ENCODE results near the gene MAPK8IP2. TPM values are rescaled to one million over a fixed set of nuclear protein-coding genes. Genes with fewer than 3 reads are reported as not detected.

The MAPK8IP2 gene
- total RNA-seq, 1 experiment from 2014 or later: 6.4 TPM

DNA sequence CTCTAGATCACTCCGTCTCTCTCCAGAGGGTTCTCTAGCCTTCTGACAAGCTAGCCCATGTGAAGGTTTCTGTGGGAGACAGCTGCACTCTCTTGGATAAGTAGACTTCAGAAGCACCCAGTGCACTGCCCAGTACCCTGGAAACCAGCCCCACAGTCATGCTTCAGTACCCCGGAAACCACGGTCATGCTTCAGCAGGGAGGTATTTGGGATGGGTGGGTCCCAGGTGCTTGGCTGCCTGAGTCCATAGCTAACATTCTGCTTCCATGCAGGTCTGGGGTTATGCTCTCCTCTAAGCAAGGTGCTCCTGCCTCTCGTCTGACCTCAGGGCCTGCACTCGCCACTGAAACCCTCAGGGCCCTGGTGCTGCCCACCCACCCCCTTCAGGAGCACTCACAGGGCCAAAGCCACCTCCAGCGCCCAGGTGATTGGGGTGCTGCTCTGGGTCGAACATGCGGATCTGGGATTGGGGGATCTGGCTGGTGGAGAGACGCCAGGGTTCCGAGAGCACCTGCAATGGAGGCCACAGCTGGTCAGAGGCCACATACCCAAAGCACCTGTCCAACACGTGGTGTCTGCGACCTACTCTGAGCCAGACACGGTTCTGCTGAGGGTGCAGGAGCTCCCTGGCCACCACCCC is 30.6 kb upstream of the MAPK8IP2 start:
- DNase-seq (ENCODE audit: low read depth, low spot score) (no peak), ATAC-seq (no peak)
- Histone ChIP-seq H3K4me1 (ENCODE audit: control insufficient read depth in 1 of 2, insufficient read depth in 2 of 2, low read length in 2 of 2) (no peaks in the 10 kb centered on the region), H3K4me3 (replicated peaks in 1 of 2; ENCODE audit: low read depth in 1 of 2, low read length in 2 of 2) (no peak overlapping the region), H2AFZ (ENCODE audit: low read depth, low read length, poor library complexity, severe bottlenecking) (no peak overlapping the region), H3K36me3 (ENCODE audit: control insufficient read depth in 1 of 2, insufficient read depth in 2 of 2, low read length in 2 of 2) (peaks cover 0 to 5% of the 10 kb centered on the region in 2 experiments; a peak in 1 of 4 replicates), H3K79me2 (ENCODE audit: insufficient read depth, low read length) (no peaks in the 10 kb centered on the region), H3K9me2 (ENCODE audit: insufficient read depth) (no peaks in the 10 kb centered on the region), H4K20me1 (ENCODE audit: insufficient read depth) (no peaks in the 10 kb centered on the region), H3K27ac (ENCODE audit: low read depth, low read length) (no peak overlapping the region), H3K4me2 (ENCODE audit: low read length) (no peak overlapping the region), H3K9me3 (ENCODE audit: control insufficient read depth in 1 of 2, insufficient read depth in 1 of 2, low read depth in 1 of 2, low read length in 2 of 2) (no peaks in the 10 kb centered on the region), H3K27me3 (ENCODE audit: insufficient read depth, low read length) (no peaks in the 10 kb centered on the region), H3K9ac (ENCODE audit: low read length) (no peak overlapping the region)
- TF ChIP-seq FOSL1 (IDR thresholded peaks at IDR 0.05; ENCODE audit: low read depth) (no peak), ZNF274 (IDR thresholded peaks at IDR 0.05; ENCODE audit: low read depth, low read length) (no peak), TCF7L2 (IDR thresholded peaks at IDR 0.05; ENCODE audit: borderline replicate concordance, extremely low read depth, insufficient read depth, insufficient read length) (no peak), ELF1 (IDR thresholded peaks at IDR 0.05; ENCODE audit: borderline replicate concordance, low read depth) (no peak), ZFX (IDR thresholded peaks at IDR 0.05) (no peak), SP1 (IDR thresholded peaks at IDR 0.05; ENCODE audit: low read depth) (no peak), SRF (IDR thresholded peaks at IDR 0.05; ENCODE audit: low read depth) (no peak), JUND (IDR thresholded peaks at IDR 0.05) (no peak), SIN3A (IDR thresholded peaks at IDR 0.05; ENCODE audit: low read depth) (no peak)
- TF ChIP-seq, protein P1, sequence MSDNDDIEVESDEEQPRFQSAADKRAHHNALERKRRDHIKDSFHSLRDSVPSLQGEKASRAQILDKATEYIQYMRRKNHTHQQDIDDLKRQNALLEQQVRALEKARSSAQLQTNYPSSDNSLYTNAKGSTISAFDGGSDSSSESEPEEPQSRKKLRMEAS (IDR thresholded peaks at IDR 0.05): no peak
- POLR2A ChIA-PET: no interaction called here
- CTCF ChIA-PET: no interaction called here
- BruUV-seq (replicated peaks): no TSS peak
- RAD21 ChIA-PET (ENCODE audit: low non-redundant PET in 1 of 2, low total read pairs in 2 of 2, uncharacterized antibody in 2 of 2, unreplicated experiment in 2 of 2): no interaction called here
- intact Hi-C loops (cut with micrococcal nuclease): no loop called here

DNA sequence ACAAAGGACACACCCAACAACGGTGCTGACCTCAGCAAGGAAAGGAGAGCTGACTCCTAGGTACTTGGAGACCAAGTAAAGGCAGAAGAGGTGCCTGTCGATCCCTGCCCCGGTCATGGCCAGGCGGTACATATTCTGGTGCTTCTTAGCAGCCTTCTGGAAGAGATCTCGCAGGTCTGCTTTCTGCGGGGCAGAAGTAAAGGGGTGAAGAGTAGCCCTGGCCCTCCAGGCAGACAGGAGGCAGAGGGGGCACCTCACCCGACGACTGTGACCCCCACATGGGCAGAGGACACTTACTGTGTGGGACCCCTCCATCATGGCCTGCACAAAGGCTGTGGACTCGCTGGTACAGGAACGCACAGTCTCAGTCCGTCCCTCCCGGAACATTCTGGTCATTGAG is 29.7 kb upstream of the MAPK8IP2 start:
- intact Hi-C loops (cut with micrococcal nuclease): no loop called here
- no peak for DNase-seq (ENCODE audit: low read depth, low spot score)
- no peaks in the 10 kb centered on the region for H3K9me3 ChIP-seq (ENCODE audit: control insufficient read depth in 1 of 2, insufficient read depth in 1 of 2, low read depth in 1 of 2, low read length in 2 of 2)
- no peaks in the 10 kb centered on the region for H3K79me2 ChIP-seq (ENCODE audit: insufficient read depth, low read length)
- H3K4me1 ChIP-seq (ENCODE audit: control insufficient read depth in 1 of 2, insufficient read depth in 2 of 2, low read length in 2 of 2): no peaks in the 10 kb centered on the region; a peak in 1 of 4 replicates
- H3K27me3 ChIP-seq (ENCODE audit: insufficient read depth, low read length): no peaks in the 10 kb centered on the region
- no TSS peak for BruUV-seq (replicated peaks)
- no peak overlapping the region for H3K27ac ChIP-seq (ENCODE audit: low read depth, low read length)
- ChIA-PET CTCF (no interaction called here), RAD21 (ENCODE audit: low non-redundant PET in 1 of 2, low total read pairs in 2 of 2, uncharacterized antibody in 2 of 2, unreplicated experiment in 2 of 2) (no interaction called here), POLR2A (no interaction called here)
- H3K9ac ChIP-seq (ENCODE audit: low read length): no peak overlapping the region
- peaks cover 0 to 5% of the 10 kb centered on the region in 2 experiments; a peak in 1 of 4 replicates for H3K36me3 ChIP-seq (ENCODE audit: control insufficient read depth in 1 of 2, insufficient read depth in 2 of 2, low read length in 2 of 2)
- H3K4me3 ChIP-seq (replicated peaks in 1 of 2; ENCODE audit: low read depth in 1 of 2, low read length in 2 of 2): no peak overlapping the region
- no peak overlapping the region for H2AFZ ChIP-seq (ENCODE audit: low read depth, low read length, poor library complexity, severe bottlenecking)
- H3K9me2 ChIP-seq (ENCODE audit: insufficient read depth): no peaks in the 10 kb centered on the region
- ATAC-seq: no peak
- H4K20me1 ChIP-seq (ENCODE audit: insufficient read depth): no peaks in the 10 kb centered on the region
- H3K4me2 ChIP-seq (ENCODE audit: low read length): no peak overlapping the region
- TF ChIP-seq, protein P2, sequence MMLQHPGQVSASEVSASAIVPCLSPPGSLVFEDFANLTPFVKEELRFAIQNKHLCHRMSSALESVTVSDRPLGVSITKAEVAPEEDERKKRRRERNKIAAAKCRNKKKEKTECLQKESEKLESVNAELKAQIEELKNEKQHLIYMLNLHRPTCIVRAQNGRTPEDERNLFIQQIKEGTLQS (IDR thresholded peaks at IDR 0.05): no peak
- TF ChIP-seq POLR2A (IDR thresholded peaks at IDR 0.05; ENCODE audit: borderline replicate concordance, extremely low read depth, insufficient read depth, insufficient read length): no peak
- TF ChIP-seq, protein P1 (IDR thresholded peaks at IDR 0.05): no peak
- TF ChIP-seq, protein P3, sequence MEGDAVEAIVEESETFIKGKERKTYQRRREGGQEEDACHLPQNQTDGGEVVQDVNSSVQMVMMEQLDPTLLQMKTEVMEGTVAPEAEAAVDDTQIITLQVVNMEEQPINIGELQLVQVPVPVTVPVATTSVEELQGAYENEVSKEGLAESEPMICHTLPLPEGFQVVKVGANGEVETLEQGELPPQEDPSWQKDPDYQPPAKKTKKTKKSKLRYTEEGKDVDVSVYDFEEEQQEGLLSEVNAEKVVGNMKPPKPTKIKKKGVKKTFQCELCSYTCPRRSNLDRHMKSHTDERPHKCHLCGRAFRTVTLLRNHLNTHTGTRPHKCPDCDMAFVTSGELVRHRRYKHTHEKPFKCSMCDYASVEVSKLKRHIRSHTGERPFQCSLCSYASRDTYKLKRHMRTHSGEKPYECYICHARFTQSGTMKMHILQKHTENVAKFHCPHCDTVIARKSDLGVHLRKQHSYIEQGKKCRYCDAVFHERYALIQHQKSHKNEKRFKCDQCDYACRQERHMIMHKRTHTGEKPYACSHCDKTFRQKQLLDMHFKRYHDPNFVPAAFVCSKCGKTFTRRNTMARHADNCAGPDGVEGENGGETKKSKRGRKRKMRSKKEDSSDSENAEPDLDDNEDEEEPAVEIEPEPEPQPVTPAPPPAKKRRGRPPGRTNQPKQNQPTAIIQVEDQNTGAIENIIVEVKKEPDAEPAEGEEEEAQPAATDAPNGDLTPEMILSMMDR (IDR thresholded peaks at IDR 0.05 in 2 of 3, conservative IDR thresholded peaks at IDR 0.05 in 1 of 3; ENCODE audit: borderline replicate concordance in 1 of 3, insufficient read depth in 1 of 3, low read depth in 2 of 3, low read length in 2 of 3): no peak
- TF ChIP-seq, protein P4, sequence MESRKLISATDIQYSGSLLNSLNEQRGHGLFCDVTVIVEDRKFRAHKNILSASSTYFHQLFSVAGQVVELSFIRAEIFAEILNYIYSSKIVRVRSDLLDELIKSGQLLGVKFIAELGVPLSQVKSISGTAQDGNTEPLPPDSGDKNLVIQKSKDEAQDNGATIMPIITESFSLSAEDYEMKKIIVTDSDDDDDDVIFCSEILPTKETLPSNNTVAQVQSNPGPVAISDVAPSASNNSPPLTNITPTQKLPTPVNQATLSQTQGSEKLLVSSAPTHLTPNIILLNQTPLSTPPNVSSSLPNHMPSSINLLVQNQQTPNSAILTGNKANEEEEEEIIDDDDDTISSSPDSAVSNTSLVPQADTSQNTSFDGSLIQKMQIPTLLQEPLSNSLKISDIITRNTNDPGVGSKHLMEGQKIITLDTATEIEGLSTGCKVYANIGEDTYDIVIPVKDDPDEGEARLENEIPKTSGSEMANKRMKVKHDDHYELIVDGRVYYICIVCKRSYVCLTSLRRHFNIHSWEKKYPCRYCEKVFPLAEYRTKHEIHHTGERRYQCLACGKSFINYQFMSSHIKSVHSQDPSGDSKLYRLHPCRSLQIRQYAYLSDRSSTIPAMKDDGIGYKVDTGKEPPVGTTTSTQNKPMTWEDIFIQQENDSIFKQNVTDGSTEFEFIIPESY (IDR thresholded peaks at IDR 0.05; ENCODE audit: extremely low read depth, insufficient replicate concordance, low read length): no peak
- TF ChIP-seq YY1 (IDR thresholded peaks at IDR 0.05; ENCODE audit: extremely low read depth, insufficient replicate concordance, low read depth, low read length): no peak
- no peak for TF ChIP-seq EZH2phosphoT487 (IDR thresholded peaks at IDR 0.05; ENCODE audit: borderline replicate concordance)
